ENCODE measurements around the gene NQO1.
"Not testable (repeated sequence)": the region's sequence is repeated elsewhere in the genome, so short reads cannot be mapped to it uniquely, and the experiment has no call there.

NQO1 gene

DNA sequence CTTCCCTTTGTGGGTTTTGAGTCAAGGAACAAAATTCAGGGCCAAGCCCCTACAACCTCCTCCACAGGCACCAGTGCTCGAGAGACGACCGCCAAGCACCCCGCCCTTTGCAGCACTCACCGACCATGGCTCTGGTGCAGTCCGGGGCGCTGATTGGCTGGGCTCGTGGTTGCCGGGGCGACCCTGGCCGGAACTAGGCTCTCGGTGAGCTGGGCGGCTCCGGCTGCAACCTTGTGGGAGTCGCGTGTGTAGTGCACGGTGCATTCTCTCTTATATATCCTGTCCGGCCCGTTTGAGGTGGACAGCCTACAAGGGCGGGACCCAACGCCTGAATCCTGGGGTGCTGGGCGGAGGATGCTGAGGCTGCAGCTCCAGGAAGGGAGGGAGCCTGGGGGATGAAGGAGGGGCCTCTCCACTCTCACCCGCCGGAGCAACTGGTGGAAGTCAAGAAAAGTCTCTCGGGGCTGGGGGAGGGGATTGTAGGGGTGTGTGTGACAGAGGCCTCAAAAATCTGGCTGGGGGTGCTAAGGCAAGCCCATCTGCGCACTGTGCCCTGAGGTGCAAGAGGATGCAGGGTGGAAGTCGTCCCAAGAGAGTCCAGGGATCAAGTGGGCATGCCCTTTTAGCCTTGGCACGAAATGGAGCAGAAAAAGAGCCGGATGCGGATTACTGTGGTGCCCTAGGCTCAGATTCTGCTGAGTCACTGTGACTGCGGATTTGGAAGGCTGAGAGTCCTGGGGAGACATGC is at the start of gene NQO1:
NQO1 (minus strand) TSS at position 248 of the 748 bp plus-strand sequence; CDS start at position 127, 121 bp downstream.
- DNase-seq: peak; percentile 85 to 87

DNA sequence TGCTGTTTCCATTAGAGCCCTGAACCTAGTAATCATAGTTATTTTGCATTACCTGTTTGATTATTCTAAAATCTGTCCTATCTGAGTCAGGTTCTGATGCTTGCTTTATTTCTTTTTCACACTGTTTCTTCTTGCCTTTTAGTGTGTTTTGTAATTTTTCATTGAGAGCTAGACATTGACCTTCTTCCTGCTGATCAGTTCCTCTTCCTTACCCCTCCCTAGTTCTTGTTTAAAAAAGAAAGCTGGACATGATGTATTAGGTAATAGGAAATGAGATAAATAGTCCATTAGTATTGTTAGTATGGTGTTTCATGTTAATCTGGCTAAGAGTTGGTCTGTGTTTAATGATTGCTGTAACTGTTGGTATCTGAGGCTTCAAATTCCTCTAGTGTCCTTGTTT is 49.2 kb upstream of the NQO1 start:
- peak; percentile 50 to 58 for DNase-seq

DNA sequence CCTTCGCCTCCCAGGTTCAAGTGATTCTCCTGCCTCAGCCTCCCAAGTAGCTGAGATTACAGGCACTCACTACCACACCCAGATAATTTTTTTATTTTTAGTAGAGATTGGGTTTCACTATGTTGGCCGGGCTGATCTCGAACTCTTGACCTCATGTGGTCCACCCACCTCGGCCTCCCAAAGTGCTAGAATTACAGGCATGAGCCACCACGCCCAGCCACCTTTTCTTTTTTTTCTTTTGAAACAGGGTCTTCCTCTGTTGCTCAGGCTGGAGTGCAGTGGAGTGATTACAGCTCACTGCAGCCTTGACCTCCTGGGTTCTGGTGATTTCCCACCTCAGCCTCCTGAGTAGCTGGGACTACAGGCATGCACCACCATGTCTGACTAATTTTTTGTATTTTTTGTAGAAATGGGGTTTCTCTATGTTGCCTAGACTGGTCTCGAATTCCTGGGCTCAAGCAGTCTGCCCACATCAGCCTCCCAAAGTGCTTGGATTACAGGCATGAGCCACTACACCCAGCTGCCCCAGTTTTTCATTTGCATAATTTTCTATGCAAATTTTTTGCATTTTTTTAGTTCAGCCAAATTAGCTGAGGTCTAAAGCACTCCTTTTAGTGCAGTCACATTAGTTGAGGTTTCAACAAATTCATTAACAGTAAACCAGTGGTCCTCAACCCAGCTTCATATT is 47.0 kb upstream of the NQO1 start:
- no peak for DNase-seq

DNA sequence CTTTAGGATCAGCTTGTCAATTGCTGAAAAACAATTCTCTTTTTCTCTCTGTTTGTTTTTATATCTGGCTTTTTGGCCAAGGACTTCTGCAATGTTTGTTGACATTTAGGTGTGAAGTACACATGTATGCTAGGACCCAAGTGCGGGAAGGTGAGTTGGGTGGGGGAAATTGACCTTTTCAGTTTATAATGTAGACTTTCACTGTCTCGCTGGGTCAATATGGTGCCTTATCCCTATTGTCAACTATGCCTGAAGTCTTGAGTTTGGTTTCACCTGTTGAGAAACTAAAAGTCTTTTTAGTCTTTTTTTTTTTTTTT is 45.2 kb upstream of the NQO1 start:
- DNase-seq: no peak

DNA sequence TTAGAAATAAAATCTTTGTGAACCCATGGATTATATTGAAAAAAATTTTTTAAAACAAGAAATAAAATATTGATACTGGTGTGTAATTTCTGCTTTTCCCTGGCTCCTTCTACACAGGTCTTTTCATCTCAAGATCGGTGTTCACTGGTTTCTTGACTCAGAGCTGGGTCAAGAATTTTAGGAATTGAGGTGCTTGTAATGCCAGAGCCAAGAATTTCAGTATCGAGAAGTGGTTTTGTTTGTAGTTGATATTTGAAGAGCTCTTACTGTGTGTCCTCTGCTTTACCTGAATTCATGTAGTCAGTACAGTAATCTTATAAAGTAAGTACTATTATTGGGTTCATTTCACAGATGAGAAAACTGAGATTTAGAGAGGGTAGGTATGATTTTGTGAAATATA is 43.0 kb upstream of the NQO1 start:
- DNase-seq: no peak

DNA sequence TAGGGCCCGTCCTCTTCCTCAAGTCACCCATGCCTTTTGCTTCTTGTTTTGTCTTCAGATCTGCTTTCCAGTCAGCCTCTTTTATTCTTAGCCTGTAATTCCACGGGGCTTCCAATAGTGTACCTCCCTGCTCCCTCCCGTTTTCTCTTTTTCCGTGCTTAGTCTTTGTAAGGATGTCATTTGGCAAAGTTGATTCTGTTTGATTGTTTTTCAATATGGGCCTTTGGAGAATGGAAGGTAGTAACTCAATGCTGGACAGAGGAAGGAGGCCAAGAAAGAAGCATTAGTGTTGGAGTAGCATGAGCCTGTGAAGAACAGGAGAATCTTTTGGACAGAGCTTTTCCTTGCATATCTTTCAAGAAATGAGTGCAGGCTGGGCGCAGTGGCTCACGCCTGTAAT is 42.3 kb upstream of the NQO1 start:
- DNase-seq: no peak

DNA sequence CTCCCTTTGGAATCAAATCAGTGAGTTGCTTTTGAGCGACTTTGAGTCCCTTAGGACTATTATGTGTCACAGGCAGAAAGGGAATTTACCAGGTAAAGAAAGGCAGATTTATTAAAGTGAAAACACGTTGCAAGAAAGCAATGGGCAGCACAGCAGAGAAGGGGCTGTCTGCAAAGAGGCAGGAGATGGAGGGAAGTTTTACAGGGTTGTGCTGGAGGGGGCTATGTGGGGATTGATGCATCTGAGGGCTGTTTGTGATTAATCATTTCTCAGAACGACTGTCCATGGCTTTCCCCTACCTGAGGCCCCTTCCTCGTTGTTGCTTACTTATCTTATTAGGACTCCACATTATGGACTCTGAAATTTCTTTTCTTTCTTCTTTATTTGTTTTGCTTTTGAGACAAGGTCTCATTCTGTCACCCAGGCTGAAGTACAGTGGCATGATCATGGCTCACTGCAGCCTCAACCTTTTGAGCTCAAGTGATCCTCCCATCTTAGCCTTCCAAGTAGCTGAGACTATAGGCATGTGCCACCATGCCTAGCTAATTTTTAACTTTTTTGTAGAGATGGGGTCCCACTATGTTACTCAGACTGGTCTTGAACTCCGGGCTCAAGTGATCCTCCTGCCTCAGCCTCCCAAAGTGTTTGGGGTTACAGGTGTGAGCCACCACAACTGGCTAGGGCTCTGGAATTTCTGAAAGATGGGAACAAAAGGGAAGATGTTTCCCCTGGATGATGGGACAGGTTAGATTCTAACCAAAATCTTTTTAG is 41.3 kb upstream of the NQO1 start:
- no peak for DNase-seq

DNA sequence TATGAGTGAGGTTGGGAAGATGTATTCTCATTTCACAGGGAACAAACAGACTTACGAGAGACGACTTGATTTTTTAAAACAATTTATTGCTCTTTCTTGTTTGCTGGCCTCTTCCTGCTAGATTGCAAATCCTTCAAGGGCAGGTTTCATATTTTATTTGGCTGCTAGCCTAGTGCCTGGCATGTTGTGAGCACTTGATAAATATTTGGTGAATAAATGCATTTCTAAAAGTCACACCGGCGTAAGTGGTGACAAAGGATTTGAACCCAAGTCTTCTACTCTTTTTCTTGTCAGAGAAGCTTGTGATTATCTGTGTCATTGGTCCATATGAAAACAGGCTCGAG is 37.2 kb upstream of the NQO1 start:
- DNase-seq: no peak

DNA sequence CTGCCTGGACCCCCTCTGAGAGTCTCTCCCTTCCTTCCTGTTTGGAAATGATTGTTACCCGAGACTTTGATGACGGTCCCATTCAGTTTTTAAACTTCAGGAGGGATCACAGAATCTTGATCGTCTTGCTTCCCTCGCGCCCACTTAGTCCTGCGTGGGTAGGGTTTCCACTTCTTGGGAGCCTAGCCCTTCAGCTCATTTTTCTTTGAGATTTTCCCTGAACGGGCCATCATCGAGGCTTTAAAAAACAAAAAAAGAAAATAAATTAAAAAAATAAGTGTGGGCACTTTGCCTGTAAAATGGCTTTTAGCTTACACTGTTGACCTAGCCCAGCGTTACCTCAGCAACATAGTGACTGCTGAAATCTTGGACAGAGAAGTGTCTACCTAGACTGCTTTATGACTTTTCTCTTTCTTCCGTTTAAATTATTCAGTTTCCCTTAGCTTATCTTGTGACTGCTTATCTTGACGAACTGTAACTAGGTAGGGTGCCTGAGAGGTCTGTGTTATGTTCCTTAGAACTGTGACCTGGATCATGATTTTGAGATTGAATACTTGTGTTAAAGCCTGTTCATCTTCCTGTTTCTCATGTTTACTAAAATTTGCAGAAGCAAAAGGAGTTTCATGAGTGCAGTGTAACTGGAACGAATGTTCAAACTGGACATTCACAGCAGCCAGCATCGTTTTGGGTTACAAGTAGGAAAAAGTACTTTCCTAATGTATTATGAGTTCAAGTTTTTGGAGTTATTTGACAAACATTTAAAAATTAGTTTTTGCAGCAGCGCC is 36.6 kb upstream of the NQO1 start:
- DNase-seq: peak; percentile 45 to 55

DNA sequence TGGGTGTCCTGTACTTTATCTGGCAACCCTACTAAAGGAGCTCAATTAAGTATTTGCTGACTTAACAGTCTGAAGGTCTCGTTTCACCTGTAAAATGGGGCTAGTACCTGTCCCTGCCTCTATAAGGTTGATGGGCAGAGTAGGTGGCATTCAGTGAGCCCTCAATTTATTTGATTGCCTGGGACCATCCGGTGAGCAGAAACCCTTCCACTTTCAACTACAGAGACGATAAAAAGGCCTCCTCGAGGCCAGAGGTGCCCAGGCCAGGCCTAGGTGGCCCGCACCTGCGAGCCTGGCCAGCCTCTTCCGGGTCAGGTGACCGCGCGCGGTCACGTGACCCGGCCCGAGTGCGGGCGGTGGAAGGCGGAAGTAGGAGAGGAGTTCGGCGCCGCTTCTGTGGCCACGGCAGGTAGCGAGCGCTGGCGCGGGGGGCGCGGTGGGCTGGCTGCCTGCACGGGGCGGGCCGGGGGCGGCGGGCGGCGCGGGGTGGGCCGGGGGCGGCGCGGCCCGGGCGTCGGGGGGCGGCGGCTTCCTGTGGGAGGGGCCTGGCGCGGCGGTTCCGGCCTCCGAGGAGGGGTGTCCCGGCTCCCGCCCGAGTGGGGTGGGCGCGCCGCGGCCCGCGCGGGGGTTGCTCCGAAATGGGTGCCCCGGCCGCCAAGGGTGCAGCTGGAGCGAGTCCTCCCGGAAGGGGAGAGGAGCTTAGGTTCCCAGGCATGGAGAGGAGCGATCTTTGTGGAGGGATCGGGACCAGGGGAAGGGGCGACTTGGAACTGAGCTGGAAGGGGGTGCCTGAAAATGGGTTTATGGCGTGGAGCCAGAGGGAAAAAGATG is 35.8 kb upstream of the NQO1 start, which contains the start of gene WWP2:
WWP2 (plus strand) TSS at position 350 of the 831 bp plus-strand sequence. CDS start 24,679 bp downstream, outside the sequence.
- peak; percentile 57 to 61 for DNase-seq

DNA sequence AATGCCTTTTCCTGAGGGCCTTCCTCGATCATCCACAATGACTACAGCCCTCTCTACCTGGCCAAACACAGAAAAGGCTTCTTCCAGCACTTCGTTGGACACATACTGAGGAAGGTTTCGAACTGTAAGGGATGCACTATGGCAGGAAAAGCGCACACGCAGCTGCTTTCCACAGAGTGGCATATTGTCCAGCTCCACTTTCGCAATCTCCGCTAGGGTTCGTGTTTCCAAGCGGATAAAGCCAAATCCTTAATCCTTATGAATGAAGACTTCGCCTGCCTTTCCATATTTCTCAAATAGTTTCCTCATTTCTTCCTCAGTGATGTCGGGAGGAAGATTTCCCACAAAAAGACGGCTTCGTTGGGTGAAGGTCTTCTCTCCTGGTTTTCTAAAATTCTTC is 31.0 kb upstream of the NQO1 start:
- not testable (repeated sequence) for DNase-seq

DNA sequence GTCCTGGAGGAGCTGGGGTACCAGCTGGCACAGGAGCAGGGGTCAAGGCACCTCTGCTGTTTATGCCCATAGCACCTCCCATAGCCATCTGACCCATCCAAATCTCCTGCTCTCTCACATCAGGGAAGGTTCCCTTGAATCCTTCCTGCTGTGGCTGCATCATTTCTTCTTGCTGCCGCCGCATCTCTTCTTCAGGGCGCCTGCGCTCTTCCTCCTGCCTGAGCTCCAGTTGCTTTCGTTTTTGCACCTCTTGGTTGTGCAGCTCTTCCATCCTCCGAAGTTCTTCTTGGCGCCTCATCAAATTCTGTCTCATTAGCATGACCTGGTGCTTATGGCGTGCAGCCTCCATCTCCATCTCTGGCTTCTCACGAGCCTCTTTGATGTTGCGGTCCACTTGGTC is 30.3 kb upstream of the NQO1 start:
- no peak for DNase-seq

DNA sequence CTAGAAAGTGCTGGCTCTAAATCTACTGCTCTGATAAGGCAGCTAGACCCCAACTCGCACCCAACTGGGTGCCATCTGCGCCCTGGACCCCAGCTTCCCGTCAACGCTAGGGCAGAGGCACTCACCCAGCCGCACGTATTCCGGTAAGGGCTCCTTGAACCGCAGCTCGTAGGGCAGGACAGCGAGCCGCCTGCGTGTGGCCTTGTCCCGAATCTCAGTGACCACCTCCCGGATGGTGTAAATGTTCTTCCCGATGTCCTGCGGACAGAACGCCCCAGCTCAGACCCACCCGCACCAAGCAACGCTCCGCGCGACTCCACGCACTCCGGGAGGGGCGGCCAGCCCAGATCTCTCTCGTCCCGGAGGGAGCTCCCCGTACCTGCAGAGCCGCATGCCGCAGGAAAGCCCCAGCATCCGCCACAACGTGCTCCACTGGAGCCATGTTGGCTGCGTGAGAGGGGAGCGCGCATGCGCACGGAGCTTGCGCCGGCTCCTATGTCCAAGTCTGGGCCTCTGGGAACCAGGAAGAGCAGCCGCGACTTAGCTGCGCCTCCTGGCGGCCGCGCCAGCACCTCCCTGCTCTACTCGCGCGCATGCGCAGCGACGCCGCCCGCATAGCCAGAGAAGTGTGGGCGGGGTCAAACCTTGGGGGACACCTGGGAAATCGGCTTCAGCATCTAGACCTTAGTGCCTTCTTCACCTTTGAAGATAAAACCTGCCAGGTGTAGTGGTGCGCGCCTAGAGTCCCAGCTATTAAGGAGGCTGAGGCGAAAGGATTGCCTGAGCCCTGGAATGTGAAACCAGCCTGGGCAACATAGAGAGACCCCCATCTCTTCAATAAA is 28.3 kb upstream of the NQO1 start, which contains the start of gene NOB1:
NOB1 (minus strand) TSS at position 458 of the 842 bp plus-strand sequence; CDS start at position 442, 16 bp downstream.
- DNase-seq: peak; percentile 94 to 98

DNA sequence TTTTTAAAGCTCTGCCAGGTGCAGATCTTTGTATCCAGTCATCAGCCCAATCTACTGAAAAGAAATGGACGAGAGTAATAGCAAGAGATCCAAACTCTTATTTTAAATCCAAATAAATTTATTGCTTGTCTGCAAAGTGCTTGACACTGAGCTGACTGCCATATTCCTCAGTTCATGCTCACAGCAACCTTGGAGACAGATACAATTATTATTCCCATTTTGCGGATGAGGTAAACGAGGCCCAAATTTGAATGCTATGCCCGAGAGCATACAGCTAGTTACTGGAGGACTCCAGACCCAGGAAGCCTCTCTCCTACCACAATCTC is 27.7 kb upstream of the NQO1 start:
- no peak for DNase-seq

DNA sequence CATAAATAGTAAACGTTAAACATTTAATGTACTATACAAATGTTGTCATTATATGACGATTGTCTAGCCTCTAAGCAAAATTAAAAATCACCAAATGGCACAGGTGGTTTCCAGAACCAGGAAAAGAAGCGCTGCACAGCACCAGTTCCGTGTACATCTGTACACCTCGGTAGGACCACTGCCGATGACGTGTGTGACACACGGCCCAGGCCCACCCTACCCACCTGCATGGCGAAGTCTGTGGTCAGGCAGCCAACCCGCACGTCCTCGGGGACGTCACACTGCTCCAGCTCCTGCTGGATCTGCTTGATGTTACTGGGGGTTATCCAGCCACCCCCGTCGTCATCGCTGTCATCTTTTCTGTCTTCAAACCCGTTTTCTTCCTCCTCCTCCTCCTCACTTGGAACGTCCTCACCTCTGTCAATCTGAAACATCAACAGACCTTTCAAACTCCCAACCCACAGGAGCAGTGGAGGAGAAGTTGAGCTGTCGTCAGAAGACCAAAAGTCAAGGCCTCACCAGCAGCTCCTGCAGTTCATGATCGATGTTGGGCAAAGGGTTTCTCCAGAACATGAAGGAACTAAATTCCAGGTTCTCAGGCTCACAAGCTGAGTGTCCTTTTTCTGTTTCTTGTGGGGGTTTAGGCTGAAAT is 22.5 kb upstream of the NQO1 start:
- DNase-seq: no peak

DNA sequence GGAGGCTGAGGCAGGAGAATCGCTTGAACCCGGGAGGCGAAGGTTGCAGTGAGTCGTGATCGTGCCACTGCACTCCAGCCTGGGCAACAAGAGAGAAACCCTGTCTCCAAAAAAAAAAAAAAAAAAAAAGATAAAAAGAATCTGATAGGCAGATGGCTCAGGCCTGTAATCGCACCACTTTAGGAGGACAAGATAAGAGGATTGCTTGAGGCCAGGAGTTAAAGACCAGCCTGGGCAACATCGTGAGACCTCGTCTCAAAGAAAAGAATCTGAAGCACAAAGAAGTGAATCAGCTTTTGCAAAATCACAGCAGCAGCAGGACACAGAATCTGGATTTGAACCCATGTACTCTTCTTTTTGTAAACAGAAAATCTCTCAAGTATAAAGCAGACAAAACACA is 20.8 kb upstream of the NQO1 start:
- DNase-seq: no peak

DNA sequence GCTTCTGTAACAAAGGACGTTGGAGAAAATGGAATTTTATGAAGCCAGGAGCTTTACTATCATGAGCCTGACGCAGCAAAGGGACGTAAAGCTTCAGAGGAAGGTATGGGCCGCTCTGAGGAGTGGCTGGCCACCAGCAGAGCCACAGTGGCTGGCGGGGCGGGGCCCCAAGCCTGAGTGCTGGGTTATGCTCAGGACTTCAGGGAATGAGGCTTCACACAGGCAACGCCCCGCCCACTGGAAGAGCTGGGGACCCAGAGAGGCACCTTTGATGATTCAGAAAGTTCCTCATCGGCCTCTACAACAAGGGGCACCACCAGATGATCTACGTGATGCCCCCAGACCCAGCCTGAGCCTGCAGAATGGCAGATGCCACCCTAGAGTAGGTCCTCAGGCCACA is 19.6 kb upstream of the NQO1 start:
- no peak for DNase-seq

DNA sequence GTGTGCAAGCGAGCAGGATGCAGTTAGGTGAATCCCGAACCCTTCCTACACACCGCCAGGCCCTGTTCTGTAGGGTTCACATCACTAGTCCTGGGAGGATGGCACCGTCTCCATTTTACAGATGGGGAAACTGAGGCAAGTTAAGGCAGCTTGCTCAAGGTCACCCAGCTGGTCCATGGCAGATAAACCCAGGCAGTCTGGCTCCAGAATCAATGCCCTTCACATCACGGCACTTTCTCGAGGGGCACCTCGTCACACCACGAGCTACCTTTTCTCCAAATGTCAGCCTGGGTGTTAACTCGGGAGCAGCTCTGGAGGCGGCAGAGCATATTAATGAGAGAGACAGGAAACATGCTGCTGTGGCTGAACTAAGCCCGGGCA is 18.9 kb upstream of the NQO1 start:
- no peak for DNase-seq

DNA sequence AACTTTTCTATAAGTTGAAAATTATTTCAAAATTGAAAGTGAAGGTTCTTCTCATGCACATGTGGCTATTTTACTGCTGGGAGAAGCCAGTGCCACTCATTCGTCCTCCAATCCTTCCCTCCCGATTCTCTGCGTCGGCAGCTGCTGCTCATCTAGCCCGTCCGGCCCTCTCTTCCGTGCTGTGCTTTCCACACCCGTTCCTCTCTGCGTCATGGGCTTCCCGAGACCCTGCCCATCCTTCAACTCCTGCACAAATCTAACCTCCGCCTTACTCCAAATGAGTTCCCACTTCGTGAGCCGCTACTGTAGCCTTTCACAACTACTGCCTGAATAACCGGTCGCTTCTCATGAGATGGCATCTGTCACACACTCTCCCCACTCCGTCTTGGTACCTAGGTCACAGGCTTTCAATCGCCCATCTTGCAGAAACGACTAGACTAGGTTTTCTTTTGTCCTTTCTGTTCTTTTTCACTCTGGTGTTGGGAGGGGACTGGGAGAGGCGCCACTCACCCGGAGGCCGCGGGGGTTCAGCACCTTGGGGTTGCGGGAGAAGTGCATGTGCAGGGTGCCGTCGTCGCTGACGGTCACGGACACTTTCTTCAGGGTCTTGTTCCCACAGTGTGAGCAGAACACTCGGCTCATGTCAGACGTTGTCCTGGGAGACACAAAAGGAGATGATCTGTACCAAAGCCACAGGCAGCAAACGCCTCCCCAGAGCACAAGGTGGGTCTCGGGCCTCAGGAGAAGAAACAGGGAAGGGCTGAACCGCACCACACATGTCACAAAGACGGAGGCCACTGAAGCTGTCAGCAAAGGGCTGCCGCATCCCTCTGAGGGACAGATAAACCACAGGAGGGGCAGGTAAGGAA is 18.2 kb upstream of the NQO1 start:
- no peak for DNase-seq

All from inflammatory macrophage treated with lipopolysaccharide for 1 hour (primary cell).